PC-3 (cell line): ENCODE data around the gene ACAP1.

ENCODE experiments used
- EZH2 ChIP-seq: fragments of 300-600 bp; sonication (generic); IDR thresholded peaks from one replicate; pipeline ENCODE4 v1.6.1; 2017; ENCODE audit warnings: antibody characterized with exemption, mild to moderate bottlenecking, low read length; ENCODE audit not compliant: unreplicated experiment
- TF ChIP-seq, protein P1 (sequence below): fragments of 300-600 bp; sonication (generic); conservative IDR thresholded peaks from 2 replicates; pipeline ENCODE4 v1.5.1; 2017; ENCODE audit warnings: antibody characterized with exemption, low read depth, mild to moderate bottlenecking, low read length

DNA sequence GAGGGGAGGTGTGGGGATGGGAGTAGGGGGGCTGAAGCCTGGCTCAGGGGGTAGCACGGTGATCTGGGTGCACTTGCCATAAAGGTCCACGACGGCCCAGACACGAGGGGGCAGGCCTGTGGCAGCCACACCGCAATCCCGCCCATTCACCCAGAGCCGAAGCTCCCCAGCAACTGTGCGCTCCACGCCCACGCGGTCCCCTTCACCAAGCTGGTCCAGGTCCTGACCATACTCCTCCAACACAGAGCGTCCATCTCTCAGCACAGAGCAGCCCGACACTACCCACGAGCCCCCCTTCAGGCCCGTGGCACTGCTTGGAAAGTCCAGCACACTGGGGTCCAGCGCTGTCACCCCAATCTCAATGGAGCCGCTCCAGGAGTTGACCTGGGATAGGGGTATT is 8.8 kb upstream of the ACAP1 start:
- TF ChIP-seq, protein P1, sequence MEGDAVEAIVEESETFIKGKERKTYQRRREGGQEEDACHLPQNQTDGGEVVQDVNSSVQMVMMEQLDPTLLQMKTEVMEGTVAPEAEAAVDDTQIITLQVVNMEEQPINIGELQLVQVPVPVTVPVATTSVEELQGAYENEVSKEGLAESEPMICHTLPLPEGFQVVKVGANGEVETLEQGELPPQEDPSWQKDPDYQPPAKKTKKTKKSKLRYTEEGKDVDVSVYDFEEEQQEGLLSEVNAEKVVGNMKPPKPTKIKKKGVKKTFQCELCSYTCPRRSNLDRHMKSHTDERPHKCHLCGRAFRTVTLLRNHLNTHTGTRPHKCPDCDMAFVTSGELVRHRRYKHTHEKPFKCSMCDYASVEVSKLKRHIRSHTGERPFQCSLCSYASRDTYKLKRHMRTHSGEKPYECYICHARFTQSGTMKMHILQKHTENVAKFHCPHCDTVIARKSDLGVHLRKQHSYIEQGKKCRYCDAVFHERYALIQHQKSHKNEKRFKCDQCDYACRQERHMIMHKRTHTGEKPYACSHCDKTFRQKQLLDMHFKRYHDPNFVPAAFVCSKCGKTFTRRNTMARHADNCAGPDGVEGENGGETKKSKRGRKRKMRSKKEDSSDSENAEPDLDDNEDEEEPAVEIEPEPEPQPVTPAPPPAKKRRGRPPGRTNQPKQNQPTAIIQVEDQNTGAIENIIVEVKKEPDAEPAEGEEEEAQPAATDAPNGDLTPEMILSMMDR = no peak
- no peak for TF ChIP-seq EZH2
